NCI-H1417 treated with DMSO at 0.1 percent for 48 hours (cell line): Measurements from ENCODE around the gene TM9SF4.

Experiments
- DNase-seq: peaks from one replicate; lab custom pipeline; 2025; lab: John Stamatoyannopoulos, UW

TM9SF4 gene

GRCh38 chr20:32208499-32209154, 99.1 kb downstream of the TM9SF4 start:
- no peak for DNase-seq

DNA sequence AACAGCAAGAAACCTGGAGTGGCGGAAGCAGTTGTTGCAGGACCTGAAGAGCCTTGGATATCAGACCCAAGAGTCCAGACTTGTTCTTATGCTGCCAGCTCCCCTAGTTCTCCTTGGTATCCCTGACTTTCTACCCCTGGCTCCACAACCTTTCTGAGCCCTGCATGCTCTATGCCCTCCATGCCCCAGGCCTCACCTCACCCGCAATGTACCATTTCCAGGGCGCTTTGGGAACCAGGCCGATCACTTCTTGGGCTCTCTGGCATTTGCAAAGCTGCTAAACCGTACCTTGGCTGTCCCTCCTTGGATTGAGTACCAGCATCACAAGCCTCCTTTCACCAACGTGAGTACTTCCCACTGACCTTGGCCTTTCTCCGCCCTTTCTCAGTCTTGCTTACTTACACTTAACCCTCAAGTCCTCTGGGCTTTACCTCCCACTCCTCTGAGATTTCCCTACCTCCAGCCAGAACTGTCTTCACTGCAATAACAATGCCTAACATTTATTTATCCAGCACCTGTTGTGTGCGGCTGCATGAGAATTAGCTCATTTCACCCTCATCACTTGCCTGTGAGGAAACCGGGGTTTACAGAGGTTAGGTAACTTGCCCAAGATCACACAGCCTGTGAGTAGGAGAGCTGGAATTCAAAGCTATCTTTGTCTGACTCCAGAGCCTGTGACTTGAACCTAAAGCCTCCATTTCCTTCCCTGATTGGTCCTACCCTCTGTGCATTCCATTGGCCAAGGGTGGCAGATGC, 100.5 kb downstream of the TM9SF4 start:
- DNase-seq = no peak

DNA sequence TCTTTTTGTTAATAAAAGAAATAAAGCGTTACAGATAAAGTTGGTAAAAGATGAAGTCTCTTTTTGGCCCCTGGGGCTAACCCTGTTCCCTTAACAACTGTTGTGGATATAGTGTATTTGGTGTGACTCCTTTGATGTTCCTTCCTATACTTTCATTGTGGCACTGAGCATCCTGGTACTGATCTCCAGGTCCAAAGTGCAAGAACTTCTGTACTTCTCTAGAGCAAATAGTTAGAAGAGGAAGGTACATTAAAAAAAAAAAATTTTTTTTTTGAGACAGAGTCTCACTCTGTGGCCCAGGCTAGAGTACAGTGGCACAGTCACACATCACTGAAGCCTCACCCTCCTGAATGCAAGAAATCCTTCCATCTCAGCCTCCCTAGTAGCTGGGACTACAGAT, 104.4 kb downstream of the TM9SF4 start:
- DNase-seq = no peak

DNA sequence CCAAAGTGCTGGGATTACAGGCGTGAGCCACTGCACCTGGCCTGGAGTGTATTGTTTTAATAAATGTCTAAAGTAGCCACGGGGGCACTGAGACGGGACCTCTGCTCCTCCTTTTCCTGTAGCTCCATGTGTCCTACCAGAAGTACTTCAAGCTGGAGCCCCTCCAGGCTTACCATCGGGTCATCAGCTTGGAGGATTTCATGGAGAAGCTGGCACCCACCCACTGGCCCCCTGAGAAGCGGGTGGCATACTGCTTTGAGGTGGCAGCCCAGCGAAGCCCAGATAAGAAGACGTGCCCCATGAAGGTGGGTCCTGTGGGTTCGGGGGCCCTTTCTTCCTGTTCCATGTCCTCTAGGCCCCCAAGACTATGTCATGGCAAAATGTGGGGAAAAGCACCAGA, 105.6 kb downstream of the TM9SF4 start:
- no peak for DNase-seq

DNA sequence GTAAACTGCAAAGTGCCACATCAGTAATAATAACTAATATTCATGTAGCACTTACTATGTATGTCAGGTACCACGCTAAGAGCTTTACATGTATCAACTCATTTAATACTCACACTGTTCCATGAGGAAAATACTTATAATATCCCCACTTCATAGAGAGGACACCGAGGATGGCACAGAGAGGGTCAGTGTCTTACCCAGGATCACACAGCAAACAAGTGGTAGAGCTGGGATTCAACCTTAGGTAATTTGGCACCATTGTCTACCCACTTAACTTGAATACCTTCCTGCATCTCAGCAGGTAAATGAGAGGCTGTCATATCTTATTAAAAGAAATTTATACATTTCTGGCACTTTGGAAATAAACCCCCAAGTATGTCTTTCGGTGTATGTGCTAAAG, 106.2 kb downstream of the TM9SF4 start:
- DNase-seq = no peak

DNA sequence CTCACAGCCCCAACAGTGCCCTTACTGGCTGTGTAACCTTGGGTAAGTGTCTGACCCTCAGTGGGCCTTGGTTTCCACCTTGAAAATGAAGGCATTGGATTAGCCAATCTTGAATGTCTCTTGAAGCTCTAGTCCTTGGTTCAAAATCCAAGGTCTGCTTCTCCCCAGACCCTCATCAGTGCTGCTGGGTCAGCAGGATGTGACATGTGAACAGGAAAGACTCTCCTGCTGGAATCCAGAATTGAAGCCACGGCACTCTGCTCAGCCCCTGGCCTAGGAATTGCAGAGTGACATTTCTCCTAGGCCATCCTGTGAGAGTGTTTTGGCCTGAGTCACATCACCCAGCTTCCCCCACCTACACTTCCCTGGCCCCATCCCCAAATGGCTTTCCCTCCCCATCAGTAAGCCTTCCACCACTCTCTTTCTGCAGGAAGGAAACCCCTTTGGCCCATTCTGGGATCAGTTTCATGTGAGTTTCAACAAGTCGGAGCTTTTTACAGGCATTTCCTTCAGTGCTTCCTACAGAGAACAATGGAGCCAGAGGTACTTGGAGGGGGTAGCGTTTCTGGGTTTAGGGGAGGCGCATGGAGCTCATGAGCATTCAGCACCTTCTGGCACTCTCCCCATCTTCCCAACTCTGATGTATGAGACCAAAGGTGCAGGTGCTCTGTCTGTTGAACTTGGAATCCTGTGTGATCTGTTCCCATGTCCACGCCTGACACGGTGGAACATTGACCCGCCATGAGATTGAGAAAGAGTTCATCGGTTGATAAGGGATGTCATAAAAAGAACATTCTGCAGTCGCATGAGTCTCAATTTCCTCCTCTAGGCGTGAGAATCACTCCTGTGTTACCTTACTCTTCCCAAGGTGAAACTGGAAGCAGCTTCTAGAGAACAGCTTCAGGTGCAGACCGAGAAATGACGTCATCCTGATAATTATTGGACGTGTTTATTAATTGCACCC, 106.9 kb downstream of the TM9SF4 start:
- DNase-seq = no peak
